Neuron (in vitro differentiated cells): Measurements from ENCODE around the gene SLC52A1.
"Not testable (repeated sequence)": the region's sequence is repeated elsewhere in the genome, so short reads cannot be mapped to it uniquely, and the experiment has no call there.

Experiments used
- H2AFZ ChIP-seq: one replicate; pipeline ENCODE4 v1.6.1; 2013; ENCODE audit warnings: low read depth, mild to moderate bottlenecking, inconsistent platforms, low read length, moderate library complexity
- H3K27me3 ChIP-seq: one replicate; pipeline ENCODE4 v1.6.1; 2013; ENCODE audit warnings: low read length; ENCODE audit not compliant: insufficient read depth
- H3K36me3 ChIP-seq: one replicate; pipeline ENCODE4 v1.6.1; 2013; ENCODE audit warnings: low read length; ENCODE audit not compliant: insufficient read depth
- H3K4me1 ChIP-seq: one replicate; pipeline ENCODE4 v1.6.1; 2013; ENCODE audit warnings: low read length; ENCODE audit not compliant: insufficient read depth
- H3K4me3 ChIP-seq: 2 replicates; pipeline ENCODE4 v1.5.1; 2013; ENCODE audit warnings: mild to moderate bottlenecking, low read length, moderate library complexity
- H3K9me3 ChIP-seq: one replicate; pipeline ENCODE4 v1.6.1; 2013; ENCODE audit warnings: low read length

The SLC52A1 gene

DNA sequence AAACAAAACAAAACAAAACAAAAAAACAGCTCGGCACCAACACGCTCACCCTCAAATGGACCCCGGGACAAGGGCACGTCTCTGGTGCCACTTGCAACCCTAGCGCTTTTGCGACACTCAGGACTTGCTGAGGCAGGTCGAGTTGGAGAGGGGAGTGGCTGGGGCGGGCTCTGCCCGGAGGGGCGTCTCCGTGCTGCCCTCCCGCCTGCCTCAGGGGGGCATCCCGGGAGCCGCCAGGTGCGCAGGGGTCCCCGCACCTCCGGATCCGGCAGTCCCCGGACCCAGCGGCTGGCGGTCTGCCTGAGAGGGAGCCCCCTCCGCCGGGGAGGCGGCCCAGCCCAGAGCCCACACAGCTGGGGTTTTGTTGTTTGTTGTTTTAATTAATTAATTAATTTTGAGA lies at the start of gene SLC52A1:
Gene SLC52A1 (minus strand): TSS at position 112 of the 400 bp plus-strand sequence. CDS start 820 bp downstream, outside the sequence.
- no peak within 1 kb of the TSS for H2AFZ ChIP-seq
- no peaks in the 10 kb centered on the region for H3K4me1 ChIP-seq
- no peaks in the 10 kb centered on the region for H3K9me3 ChIP-seq
- no peak within 1 kb of the TSS for H3K4me3 ChIP-seq
- H3K36me3 ChIP-seq, result no peaks in the 10 kb centered on the region
- H3K27me3 ChIP-seq, result peaks cover 7% of the 10 kb centered on the region

DNA sequence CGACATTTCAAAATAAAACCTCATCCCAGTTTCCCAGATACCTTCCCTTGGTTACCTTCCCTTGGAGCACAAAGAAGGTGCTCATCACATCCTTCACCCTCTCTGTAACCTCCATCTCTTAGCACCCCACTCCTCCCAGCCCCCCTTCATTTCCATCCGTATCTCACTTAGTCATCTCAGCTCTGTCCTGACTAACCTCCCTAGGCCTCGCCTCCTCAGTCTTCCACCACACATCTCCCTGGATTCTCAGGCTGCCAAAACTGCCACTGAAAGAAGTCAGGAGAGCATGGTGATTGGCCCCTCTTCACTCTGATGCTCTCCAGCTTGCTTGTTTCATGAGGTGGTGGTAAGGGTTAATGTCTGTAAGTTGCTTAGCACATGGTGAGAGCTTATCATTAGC lies 45.4 kb upstream of the SLC52A1 start:
- no peaks in the 10 kb centered on the region for H3K4me1 ChIP-seq
- H3K4me3 ChIP-seq, result no peak overlapping the region
- H3K36me3 ChIP-seq, result no peaks in the 10 kb centered on the region
- peaks cover 7% of the 10 kb centered on the region for H3K9me3 ChIP-seq
- no peak overlapping the region for H2AFZ ChIP-seq
- no peaks in the 10 kb centered on the region for H3K27me3 ChIP-seq

DNA sequence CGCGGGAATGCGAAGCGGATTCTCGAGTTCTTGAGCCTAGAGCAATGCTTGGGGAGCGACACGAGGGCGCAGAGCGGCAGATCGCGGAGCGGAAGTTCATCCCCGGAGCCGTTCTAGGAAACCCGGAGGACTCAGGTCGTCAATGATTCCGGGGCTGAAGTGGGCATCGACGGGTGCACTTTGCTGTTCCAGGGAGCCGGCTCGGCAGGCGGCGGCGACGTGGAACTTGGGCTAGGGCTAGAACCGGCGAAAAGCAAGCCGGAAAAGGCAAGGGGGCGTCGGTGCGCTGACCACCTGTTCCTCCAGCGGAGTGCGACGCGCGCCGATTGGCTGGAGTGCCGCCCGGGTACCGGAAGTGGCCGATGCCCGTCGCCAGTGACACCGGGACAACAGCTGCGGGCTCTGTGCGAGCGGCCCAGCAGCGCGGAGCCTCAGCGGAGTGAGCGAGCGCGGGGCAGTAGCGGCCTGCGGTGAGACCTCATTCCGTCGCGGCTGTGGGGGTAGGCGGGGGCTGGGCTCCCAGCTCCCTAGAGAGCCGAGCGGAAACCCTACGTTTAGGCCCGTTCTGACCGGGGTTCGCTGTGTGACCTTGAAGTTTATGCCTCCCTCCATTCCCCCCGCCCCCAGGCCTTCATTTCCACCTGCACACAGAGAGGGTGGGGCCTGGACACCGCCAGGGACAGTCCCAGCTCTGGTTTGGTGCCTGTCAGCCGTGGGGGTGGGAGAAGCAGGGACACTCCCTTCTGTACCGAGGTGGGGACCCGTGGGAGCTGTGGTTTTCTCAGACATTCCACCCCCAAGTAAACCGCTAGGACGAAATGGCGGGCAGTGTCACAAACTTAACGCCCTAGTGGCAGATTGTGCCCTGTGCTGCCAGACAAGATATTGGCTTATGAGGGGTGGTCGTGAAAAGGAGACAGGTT lies 43.1 kb upstream of the SLC52A1 start, which contains the start of gene ZFP3:
Gene ZFP3 (plus strand): TSS at position 362 of the 923 bp plus-strand sequence. CDS start 13,038 bp downstream, outside the sequence.
- H3K36me3 ChIP-seq, result no peaks in the 10 kb centered on the region
- H3K4me3 ChIP-seq, result no peak within 1 kb of the TSS
- no peaks in the 10 kb centered on the region for H3K27me3 ChIP-seq
- H3K9me3 ChIP-seq, result peaks cover 7% of the 10 kb centered on the region
- H3K4me1 ChIP-seq, result no peaks in the 10 kb centered on the region
- no peak within 1 kb of the TSS for H2AFZ ChIP-seq

DNA sequence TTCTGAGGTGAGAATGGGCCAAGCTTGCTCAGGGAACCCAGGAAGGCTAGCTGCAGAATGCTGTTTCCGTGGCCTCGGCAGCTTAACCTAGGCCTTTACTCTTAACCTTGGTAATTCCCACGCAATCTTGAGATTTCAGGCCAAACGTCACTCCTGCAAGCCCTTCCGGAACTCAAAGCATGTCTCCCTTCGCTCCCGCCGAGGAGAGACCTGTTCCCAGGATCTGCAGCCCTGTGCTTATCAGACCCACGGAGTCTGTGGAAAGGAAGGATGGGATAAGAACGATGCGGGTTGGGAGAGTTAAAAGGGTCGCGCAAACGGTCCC lies 42.5 kb upstream of the SLC52A1 start:
- H2AFZ ChIP-seq, result no peak overlapping the region
- peaks cover 7% of the 10 kb centered on the region for H3K9me3 ChIP-seq
- no peaks in the 10 kb centered on the region for H3K4me1 ChIP-seq
- H3K4me3 ChIP-seq, result no peak overlapping the region
- no peaks in the 10 kb centered on the region for H3K27me3 ChIP-seq
- H3K36me3 ChIP-seq, result no peaks in the 10 kb centered on the region

DNA sequence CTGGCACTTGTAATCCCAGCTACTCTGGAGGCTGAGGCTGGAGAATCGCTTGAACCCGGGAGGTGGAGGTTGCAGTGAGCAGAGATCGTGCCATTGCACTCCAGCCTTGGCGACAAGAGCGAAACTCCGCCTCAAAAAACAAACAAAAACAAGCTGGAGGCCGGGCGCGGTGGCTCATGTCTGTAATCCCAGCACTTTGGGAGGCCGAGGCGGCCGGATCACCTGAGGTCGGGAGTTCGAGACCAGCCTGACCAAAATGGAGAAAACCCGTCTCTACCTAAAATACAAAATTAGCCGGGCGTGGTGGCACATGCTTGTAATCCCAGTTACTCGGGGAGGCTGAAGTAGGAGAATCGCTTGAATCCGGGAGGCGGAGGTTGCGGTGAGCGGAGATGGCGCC lies 42.0 kb upstream of the SLC52A1 start:
- not testable (repeated sequence) for H3K4me3 ChIP-seq, H2AFZ ChIP-seq, H3K4me1 ChIP-seq, H3K36me3 ChIP-seq, H3K9me3 ChIP-seq, H3K27me3 ChIP-seq

DNA sequence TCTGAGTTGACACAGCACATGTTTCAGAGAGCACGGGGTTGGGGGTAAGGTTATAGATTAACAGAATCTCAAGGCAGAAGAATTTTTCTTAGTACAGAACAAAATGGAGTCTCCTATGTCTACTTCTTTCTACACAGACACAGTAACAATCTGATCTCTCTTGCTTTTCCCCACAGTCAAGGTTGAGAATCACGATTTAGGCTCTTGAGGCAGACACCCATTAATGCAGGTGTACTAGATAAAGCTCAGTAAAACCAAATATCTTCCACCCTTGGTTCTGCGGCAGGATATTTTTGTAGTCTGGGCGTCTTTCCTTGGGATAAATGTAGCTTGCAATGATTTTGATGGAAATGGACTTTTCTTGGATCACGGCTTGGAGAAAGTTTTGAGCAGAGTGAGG lies 40.2 kb upstream of the SLC52A1 start:
- not testable (repeated sequence) for H3K27me3 ChIP-seq, H3K9me3 ChIP-seq, H3K36me3 ChIP-seq, H2AFZ ChIP-seq, H3K4me1 ChIP-seq, H3K4me3 ChIP-seq

DNA sequence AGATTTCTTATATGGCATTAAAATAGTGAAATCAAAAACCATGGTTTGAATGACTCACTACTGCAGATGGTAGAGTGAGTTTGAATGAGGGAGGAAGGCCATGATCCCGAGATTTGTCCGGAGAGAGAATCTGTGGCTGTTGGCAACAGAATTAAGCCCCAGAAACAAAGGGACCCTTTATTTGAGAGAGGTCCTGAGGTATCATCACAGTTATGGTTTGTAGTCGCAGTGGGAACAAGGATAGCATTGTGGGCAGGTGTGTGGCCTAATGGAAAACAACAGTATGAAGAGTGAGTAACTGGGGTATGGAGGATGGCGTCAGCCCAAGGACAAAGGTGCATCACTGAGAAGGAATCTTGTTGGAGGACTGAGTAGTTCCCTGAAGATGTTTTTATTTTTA lies 34.5 kb upstream of the SLC52A1 start:
- no peaks in the 10 kb centered on the region for H3K9me3 ChIP-seq
- H2AFZ ChIP-seq, result no peak overlapping the region
- H3K4me1 ChIP-seq, result no peaks in the 10 kb centered on the region
- H3K4me3 ChIP-seq, result no peak overlapping the region
- H3K27me3 ChIP-seq, result no peaks in the 10 kb centered on the region
- no peaks in the 10 kb centered on the region for H3K36me3 ChIP-seq

DNA sequence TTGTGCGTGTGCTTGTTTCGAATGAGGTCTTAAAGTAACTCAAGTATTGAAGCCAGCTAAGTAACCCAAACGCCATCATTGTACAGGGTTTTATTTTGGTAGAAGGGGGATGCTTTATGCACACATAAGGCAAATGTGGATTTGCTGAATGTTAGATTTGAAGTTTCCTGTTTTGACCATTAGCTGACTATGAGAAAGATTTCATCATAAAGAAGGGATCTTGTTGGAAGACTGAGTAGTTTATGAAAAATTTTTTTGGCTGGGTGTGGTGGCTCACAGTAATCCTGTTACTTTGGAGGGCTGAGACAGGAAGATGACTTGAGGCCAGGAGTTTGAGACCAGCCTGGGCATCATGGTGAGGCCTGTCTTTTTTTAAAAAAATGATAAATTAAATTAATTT lies 33.0 kb upstream of the SLC52A1 start:
- no peak overlapping the region for H3K4me3 ChIP-seq
- H3K9me3 ChIP-seq, result no peaks in the 10 kb centered on the region
- H3K4me1 ChIP-seq, result no peaks in the 10 kb centered on the region
- no peaks in the 10 kb centered on the region for H3K27me3 ChIP-seq
- no peak overlapping the region for H2AFZ ChIP-seq
- no peaks in the 10 kb centered on the region for H3K36me3 ChIP-seq

DNA sequence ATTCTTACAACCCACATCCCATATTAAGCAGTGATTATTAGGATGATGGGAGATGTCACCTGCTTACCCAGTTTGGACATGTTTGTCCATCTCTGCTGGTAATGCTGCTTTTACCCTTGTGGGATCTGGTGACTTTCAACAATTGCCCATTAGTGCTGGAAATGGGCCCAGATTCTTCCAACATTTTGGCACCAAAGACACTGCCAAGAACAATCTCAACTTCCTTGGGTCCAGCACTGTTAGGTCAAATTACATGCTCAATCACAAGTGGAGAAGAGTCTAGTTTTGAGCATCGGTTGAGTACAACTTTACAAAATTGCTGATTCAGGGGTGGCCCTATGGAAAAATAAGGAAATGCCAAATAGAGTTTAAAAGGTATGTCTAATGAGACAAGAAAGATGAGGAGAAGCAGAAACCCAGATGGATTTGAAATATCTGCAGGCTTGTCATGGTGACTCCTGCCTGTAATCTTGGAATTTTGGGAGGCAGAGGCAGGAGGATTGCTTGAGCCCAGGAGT lies 30.1 kb upstream of the SLC52A1 start:
- no peak overlapping the region for H2AFZ ChIP-seq
- no peaks in the 10 kb centered on the region for H3K4me1 ChIP-seq
- no peaks in the 10 kb centered on the region for H3K9me3 ChIP-seq
- no peak overlapping the region for H3K4me3 ChIP-seq
- no peaks in the 10 kb centered on the region for H3K27me3 ChIP-seq
- no peaks in the 10 kb centered on the region for H3K36me3 ChIP-seq

DNA sequence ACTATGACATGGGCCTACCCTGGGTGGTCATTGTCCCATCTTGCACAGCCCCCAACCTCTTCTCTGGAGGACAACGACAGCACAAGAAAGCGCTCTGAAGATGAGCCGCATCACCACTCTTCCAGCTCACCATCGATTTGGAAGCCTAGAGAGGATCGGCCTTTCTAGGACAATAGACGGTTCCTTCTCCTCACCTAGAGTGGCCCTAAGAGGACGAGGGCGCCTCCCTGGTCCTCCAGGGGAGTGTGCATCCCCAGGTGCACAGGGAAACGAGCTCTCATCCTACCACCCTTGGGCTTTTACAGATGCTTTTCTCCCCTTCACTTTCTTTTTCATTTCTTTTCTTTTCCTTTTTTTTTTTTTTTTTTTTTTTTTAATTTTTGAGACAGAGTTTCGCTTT lies 20.3 kb upstream of the SLC52A1 start:
- Histone ChIP-seq H3K9me3 (no peaks in the 10 kb centered on the region), H3K4me1 (no peaks in the 10 kb centered on the region), H3K36me3 (no peaks in the 10 kb centered on the region), H3K4me3 (no peak overlapping the region), H2AFZ (no peak overlapping the region), H3K27me3 (no peaks in the 10 kb centered on the region)

DNA sequence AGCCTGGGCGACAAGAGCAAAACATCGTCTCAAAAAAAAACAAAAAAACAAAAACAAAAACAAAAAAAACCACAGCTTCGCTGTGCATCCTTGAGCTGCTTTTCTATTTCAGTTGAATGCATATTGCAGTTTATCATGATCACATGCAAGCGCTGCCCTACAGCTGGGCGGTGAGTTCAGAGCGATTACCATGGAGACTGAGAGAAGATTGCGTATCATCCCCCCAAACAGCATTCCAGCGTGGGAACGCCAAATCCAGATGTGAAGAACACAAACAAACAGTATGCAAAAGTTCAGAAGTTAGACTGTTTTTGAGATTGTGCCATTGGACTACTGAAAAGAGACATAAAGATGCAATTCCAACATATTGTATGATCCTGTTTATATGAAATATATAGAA lies 15.1 kb upstream of the SLC52A1 start:
- Histone ChIP-seq H3K4me1 (peaks cover 4% of the 10 kb centered on the region), H3K27me3 (no peaks in the 10 kb centered on the region), H3K4me3 (no peak overlapping the region), H3K36me3 (no peaks in the 10 kb centered on the region), H2AFZ (no peak overlapping the region), H3K9me3 (no peaks in the 10 kb centered on the region)

DNA sequence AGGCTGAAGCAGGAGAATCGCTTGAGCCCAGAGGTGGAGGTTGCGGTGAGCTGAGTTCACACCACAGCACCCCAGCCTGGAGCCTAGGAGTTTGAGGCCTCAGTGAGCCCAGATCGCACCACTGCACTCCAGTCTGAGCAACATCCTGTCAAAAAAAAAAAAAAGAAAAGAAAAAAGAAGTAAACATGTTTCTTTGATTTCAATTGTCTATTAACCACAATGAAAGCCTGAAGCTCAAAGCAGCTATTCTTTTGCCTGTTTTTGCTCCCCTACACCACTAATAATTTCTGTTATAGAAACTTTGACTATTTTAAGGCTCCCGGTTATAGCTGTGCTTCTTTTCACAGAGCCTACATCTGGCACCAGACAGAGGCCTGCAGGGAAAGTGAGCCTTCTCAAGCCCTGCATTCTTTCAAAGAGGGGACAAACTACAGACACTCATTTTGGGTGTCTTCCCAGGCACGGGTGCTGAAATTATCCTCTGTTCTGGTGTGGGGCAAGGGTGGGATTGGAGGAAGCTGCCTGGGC lies 14.2 kb upstream of the SLC52A1 start:
- Histone ChIP-seq H3K4me3 (no peak overlapping the region), H3K9me3 (peaks cover 4% of the 10 kb centered on the region), H3K4me1 (peaks cover 4% of the 10 kb centered on the region), H3K36me3 (no peaks in the 10 kb centered on the region), H3K27me3 (no peaks in the 10 kb centered on the region), H2AFZ (peak overlapping the region; percentile 53)

DNA sequence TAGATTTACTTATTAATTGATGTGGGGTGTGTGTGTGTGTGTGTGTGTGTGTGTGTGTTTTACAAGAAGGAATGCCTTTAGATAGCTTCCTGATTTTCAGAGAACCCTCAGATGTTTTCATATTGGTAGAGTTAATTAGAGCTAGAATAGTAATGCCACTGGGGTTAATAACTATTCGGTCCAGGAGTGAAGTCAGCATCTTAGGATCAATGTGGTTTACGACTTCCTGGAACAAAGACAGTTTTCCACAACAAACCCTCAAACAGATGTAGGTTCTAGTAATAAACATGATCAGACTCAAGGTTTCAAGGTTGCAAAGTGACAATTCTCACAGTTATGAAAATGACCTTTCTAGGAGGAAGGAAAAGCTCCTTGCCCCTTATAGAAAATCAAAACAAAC lies 12.2 kb upstream of the SLC52A1 start:
- no peaks in the 10 kb centered on the region for H3K27me3 ChIP-seq
- no peak overlapping the region for H2AFZ ChIP-seq
- H3K4me3 ChIP-seq, result no peak overlapping the region
- peaks cover 4% of the 10 kb centered on the region for H3K4me1 ChIP-seq
- peaks cover 4% of the 10 kb centered on the region for H3K9me3 ChIP-seq
- H3K36me3 ChIP-seq, result no peaks in the 10 kb centered on the region
